Calu3 (cell line): ENCODE measurements around the gene MPV17L2. TPM values are rescaled to one million over a fixed set of nuclear protein-coding genes. Genes with fewer than 3 reads are reported as not detected.

Experiments used
- Bru-seq: library from RNA; stranded (reverse); fragments of 400-500 nt; gene quantifications from one replicate; lab custom pipeline; 2021; lab: Mats Ljungman, UMichigan
- BruChase-seq, 2 experiments: library from RNA; stranded (reverse); fragments of 400-500 nt; gene quantifications; one replicate each; lab custom pipeline; 2021; lab: Mats Ljungman, UMichigan
- BruUV-seq: library from RNA; stranded (reverse); fragments of 400-500 nt; replicated peaks from 2 replicates; lab custom pipeline; 2021; lab: Mats Ljungman, UMichigan
- CTCF ChIA-PET: fragments of 300-600 bp; sonication (Branson Sonifier 250); formaldehyde crosslinking; loops from one replicate; lab custom pipeline; 2022; ENCODE audit warnings: antibody characterized with exemption; lab: Charles Lee
- DNase-seq: peaks from one replicate; pipeline ENCODE4 v3.0.0; 2022
- H3K27ac Mint-ChIP-seq: one replicate; pipeline ENCODE4 v1.8.0; 2022; ENCODE audit warnings: mixed read lengths; ENCODE audit not compliant: unreplicated experiment
- H3K27me3 Mint-ChIP-seq: one replicate; pipeline ENCODE4 v1.8.0; 2022; ENCODE audit warnings: mixed read lengths; ENCODE audit not compliant: unreplicated experiment
- H3K36me3 Mint-ChIP-seq: one replicate; pipeline ENCODE4 v1.8.0; 2022; ENCODE audit warnings: mild to moderate bottlenecking, moderate library complexity, mixed read lengths; ENCODE audit not compliant: insufficient read depth, unreplicated experiment
- H3K4me1 Mint-ChIP-seq: one replicate; pipeline ENCODE4 v1.8.0; 2022; ENCODE audit warnings: mild to moderate bottlenecking, low read depth, mixed read lengths; ENCODE audit not compliant: unreplicated experiment
- H3K4me3 Mint-ChIP-seq: one replicate; pipeline ENCODE4 v1.8.0; 2022; ENCODE audit warnings: mild to moderate bottlenecking, low read depth, moderate library complexity, mixed read lengths; ENCODE audit not compliant: unreplicated experiment
- H3K9me3 Mint-ChIP-seq: one replicate; pipeline ENCODE4 v1.8.0; 2022; ENCODE audit warnings: low read depth, mixed read lengths; ENCODE audit not compliant: unreplicated experiment
- intact Hi-C: fragments of 100-400 bp; cut with micrococcal nuclease; formaldehyde crosslinking; loops from one replicate; pipeline ENCODE4 v1.10.0; 2022; ENCODE audit not compliant: unreplicated experiment
- long read RNA-seq: library from polyadenylated mRNA; stranded (forward); transcript quantifications from one replicate; pipeline ENCODE4 v2.0.0, GENCODE V29; 2022
- total RNA-seq: library from RNA; stranded (reverse); gene quantifications from 2 replicates; pipeline ENCODE4 v1.2.3, GENCODE V29; 2022
- TF ChIP-seq, protein P1 (sequence below): fragments of 200-600 bp; IDR thresholded peaks from one replicate; pipeline ENCODE4 v1.8.0; 2022; ENCODE audit warnings: antibody characterized with exemption; ENCODE audit not compliant: unreplicated experiment

The MPV17L2 gene
- total RNA-seq (10.9 and 11.5 TPM in 2 replicates), Bru-seq, nascent RNA (percentile 41 among the genes with signal in this experiment), BruChase-seq, experiment 1, labeled RNA remaining after a 6-hour chase (percentile 50 among the genes with signal in this experiment), BruChase-seq, experiment 2, labeled RNA remaining after a 2-hour chase (percentile 53 among the genes with signal in this experiment)
- long read RNA-seq, transcript MPV17L2-202 (4 exons, 1,941 nt) = minor isoform, 8 of 58 reads
- long read RNA-seq, transcript MPV17L2-204 (5 exons, 1,408 nt) = major isoform, 44 of 58 reads
- long read RNA-seq, partial matches to known transcripts = 3 of 58 reads
- long read RNA-seq, other reads (novel, unspliced or antisense) = 3 of 58 reads

GRCh38 chr19:18192673-18193387, at the start of gene MPV17L2:
Gene MPV17L2 (plus strand): TSS chr19:18193218. CDS start chr19:18193282, 64 bp downstream.
- CTCF ChIA-PET = interaction anchor here (0.6 to 2.1 kb wide), 10 partner anchors 11 to 148 kb away, joined by 3 to 15 read pairs (median 4); partner anchors contain the start of genes JUND and RAB3A
- H3K27ac Mint-ChIP-seq = peak within 1 kb of the TSS; percentile 92
- BruUV-seq = no TSS peak
- peak within 1 kb of the TSS; percentile 72 for H3K4me3 Mint-ChIP-seq
- DNase-seq = peak; percentile 96
- H3K4me1 Mint-ChIP-seq = peaks cover 8% of the 10 kb centered on the region
- H3K27me3 Mint-ChIP-seq = no peaks in the 10 kb centered on the region
- TF ChIP-seq, protein P1, sequence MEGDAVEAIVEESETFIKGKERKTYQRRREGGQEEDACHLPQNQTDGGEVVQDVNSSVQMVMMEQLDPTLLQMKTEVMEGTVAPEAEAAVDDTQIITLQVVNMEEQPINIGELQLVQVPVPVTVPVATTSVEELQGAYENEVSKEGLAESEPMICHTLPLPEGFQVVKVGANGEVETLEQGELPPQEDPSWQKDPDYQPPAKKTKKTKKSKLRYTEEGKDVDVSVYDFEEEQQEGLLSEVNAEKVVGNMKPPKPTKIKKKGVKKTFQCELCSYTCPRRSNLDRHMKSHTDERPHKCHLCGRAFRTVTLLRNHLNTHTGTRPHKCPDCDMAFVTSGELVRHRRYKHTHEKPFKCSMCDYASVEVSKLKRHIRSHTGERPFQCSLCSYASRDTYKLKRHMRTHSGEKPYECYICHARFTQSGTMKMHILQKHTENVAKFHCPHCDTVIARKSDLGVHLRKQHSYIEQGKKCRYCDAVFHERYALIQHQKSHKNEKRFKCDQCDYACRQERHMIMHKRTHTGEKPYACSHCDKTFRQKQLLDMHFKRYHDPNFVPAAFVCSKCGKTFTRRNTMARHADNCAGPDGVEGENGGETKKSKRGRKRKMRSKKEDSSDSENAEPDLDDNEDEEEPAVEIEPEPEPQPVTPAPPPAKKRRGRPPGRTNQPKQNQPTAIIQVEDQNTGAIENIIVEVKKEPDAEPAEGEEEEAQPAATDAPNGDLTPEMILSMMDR = no peak
- no peaks in the 10 kb centered on the region for H3K9me3 Mint-ChIP-seq
- peaks cover 23% of the 10 kb centered on the region for H3K36me3 Mint-ChIP-seq
- intact Hi-C loops = no loop called here

DNA sequence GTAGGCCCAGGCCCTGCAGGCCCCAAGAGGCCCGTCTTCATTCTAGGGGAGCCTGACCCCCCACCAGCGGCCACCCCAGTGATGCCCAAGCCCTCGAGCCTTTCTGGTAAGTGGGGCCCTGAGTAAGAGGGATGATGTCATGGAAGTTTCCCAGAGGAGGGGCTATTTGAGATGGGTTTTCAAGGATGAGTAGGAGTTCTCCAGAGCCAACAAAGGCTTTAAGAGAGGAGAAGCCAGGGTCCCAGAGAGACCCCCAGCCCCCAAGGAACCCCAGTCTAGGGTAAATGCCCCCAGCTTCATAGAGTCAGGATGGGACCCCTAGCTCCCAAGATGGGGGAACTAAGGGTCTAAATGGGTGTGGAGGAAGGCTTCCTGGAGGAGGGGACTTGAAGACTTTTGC, 49.1 kb upstream of the MPV17L2 start:
- H3K36me3 Mint-ChIP-seq = peaks cover 9% of the 10 kb centered on the region
- H3K4me1 Mint-ChIP-seq = no peaks in the 10 kb centered on the region
- H3K9me3 Mint-ChIP-seq = no peaks in the 10 kb centered on the region
- no peak overlapping the region for H3K4me3 Mint-ChIP-seq
- BruUV-seq = no TSS peak
- TF ChIP-seq, protein P1 = no peak
- H3K27me3 Mint-ChIP-seq = no peaks in the 10 kb centered on the region
- H3K27ac Mint-ChIP-seq = no peak overlapping the region
- no peak for DNase-seq
- intact Hi-C loops = no loop called here
- CTCF ChIA-PET = no interaction called here

DNA sequence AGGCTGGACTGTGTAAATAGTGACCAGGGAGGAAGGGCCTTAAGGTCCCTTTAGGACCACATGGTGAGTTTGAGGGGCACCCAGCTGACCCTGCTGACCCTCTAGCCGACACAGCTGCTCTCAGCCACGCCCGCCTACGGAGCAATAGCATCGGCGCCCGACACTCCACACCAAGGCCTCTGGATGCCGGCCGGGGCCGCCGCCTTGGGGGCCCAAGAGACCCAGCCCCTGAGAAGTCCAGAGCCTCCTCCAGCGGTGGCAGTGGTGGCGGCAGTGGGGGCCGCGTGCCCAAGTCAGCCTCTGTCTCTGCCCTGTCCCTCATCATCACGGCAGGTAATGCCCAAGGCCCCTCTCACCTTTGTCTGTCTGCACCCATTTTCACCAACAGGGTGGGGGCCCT, 48.7 kb upstream of the MPV17L2 start:
- BruUV-seq = no TSS peak
- H3K9me3 Mint-ChIP-seq = no peaks in the 10 kb centered on the region
- H3K27me3 Mint-ChIP-seq = no peaks in the 10 kb centered on the region
- H3K4me1 Mint-ChIP-seq = no peaks in the 10 kb centered on the region
- intact Hi-C loops = no loop called here
- H3K4me3 Mint-ChIP-seq = no peak overlapping the region
- TF ChIP-seq, protein P1 = no peak
- no peak for DNase-seq
- H3K27ac Mint-ChIP-seq = no peak overlapping the region
- H3K36me3 Mint-ChIP-seq = peaks cover 9% of the 10 kb centered on the region
- CTCF ChIA-PET = no interaction called here

- CTCF ChIA-PET = no interaction called here
Measured at GRCh38 chr19:18144906-18145305, 48.1 kb upstream of the MPV17L2 start.

More at GRCh38 chr19:18144906-18145305, 48.1 kb upstream of the MPV17L2 start:
- H3K9me3 Mint-ChIP-seq = no peaks in the 10 kb centered on the region
- intact Hi-C loops = no loop called here
- H3K4me3 Mint-ChIP-seq = no peak overlapping the region
- TF ChIP-seq, protein P1 = no peak
- no peaks in the 10 kb centered on the region for H3K27me3 Mint-ChIP-seq
- no TSS peak for BruUV-seq
- H3K27ac Mint-ChIP-seq = no peak overlapping the region
- DNase-seq = no peak
- H3K4me1 Mint-ChIP-seq = no peaks in the 10 kb centered on the region
- peaks cover 9% of the 10 kb centered on the region for H3K36me3 Mint-ChIP-seq
